ENCODE results near the gene CFAP69.

Gene CFAP69, protein sequence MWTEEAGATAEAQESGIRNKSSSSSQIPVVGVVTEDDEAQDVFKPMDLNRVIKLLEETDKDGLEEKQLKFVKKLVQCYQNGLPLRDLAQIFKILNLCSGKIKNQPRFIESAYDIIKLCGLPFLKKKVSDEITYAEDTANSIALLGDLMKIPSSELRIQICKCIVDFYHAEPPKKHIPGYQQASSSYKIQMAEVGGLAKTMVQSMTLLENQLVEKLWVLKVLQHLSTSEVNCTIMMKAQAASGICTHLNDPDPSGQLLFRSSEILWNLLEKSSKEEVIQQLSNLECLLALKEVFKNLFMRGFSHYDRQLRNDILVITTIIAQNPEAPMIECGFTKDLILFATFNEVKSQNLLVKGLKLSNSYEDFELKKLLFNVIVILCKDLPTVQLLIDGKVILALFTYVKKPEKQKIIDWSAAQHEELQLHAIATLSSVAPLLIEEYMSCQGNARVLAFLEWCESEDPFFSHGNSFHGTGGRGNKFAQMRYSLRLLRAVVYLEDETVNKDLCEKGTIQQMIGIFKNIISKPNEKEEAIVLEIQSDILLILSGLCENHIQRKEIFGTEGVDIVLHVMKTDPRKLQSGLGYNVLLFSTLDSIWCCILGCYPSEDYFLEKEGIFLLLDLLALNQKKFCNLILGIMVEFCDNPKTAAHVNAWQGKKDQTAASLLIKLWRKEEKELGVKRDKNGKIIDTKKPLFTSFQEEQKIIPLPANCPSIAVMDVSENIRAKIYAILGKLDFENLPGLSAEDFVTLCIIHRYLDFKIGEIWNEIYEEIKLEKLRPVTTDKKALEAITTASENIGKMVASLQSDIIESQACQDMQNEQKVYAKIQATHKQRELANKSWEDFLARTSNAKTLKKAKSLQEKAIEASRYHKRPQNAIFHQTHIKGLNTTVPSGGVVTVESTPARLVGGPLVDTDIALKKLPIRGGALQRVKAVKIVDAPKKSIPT

DNA sequence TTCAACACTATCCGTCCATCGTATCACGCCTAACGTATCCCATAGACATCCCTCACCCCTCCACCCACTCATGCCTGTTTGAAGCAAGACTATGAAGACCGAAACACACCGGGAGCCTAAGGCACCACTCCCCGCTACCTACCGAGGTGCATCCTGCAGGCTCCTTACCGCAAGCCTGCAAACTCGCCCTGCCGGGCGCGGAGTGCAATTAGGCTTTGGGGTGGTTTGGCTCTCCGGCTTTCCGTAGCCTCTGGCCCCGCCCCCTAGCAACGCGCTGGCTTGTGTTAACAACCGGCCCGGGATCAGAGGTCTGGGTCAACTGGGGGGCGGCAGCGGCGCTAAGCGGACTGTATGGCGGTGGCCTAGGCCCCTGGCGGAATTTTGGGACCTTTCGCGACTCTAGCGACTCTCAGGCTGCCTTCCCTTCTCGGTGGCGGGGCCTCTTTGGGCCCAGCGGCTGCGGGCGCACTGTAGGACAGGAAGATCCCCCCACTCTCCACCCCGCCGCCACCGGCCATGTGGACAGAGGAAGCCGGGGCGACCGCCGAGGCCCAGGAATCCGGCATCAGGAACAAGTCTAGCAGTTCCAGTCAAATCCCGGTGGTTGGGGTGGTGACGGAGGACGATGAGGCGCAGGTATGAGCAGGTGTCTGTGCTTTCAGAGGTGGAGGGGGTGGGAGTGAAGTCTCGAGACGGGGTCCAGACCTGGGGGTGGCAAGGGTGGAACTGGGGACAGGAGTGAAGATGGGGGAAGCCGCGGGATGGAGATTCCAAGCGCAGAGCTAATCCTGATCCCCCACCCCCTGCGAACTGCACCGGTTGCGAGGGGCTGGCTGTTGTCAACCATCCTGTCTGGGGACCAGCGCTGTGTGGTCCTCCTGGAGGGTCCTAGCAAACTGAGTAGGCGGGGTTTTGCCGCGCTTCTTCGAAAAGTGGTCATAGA is at the start of gene CFAP69:
TSS of gene CFAP69 (plus strand) at position 266 of the 943 bp plus-strand sequence. CDS start at position 517, 251 bp downstream.
- H3K27ac ChIP-seq, result peak within 1 kb of the TSS; percentile 89
- TF ChIP-seq, protein P1, sequence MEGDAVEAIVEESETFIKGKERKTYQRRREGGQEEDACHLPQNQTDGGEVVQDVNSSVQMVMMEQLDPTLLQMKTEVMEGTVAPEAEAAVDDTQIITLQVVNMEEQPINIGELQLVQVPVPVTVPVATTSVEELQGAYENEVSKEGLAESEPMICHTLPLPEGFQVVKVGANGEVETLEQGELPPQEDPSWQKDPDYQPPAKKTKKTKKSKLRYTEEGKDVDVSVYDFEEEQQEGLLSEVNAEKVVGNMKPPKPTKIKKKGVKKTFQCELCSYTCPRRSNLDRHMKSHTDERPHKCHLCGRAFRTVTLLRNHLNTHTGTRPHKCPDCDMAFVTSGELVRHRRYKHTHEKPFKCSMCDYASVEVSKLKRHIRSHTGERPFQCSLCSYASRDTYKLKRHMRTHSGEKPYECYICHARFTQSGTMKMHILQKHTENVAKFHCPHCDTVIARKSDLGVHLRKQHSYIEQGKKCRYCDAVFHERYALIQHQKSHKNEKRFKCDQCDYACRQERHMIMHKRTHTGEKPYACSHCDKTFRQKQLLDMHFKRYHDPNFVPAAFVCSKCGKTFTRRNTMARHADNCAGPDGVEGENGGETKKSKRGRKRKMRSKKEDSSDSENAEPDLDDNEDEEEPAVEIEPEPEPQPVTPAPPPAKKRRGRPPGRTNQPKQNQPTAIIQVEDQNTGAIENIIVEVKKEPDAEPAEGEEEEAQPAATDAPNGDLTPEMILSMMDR (IDR thresholded peaks at IDR 0.05), result peak; percentile 35
- no peak for TF ChIP-seq ZFX (IDR thresholded peaks at IDR 0.05; ENCODE audit: borderline replicate concordance)

- no peak for TF ChIP-seq ZFX (IDR thresholded peaks at IDR 0.05; ENCODE audit: borderline replicate concordance)
- TF ChIP-seq, protein P1 (IDR thresholded peaks at IDR 0.05), result no peak
- no peak overlapping the region for H3K27ac ChIP-seq
These were observed 43.3 kb upstream of the CFAP69 start for GRCh38 chr7:90201500-90202195.

- no peak for TF ChIP-seq ZFX (IDR thresholded peaks at IDR 0.05; ENCODE audit: borderline replicate concordance)
- TF ChIP-seq, protein P1 (IDR thresholded peaks at IDR 0.05), result no peak
- no peak overlapping the region for H3K27ac ChIP-seq
These were observed 37.0 kb upstream of the CFAP69 start for GRCh38 chr7:90207956-90208355.

DNA sequence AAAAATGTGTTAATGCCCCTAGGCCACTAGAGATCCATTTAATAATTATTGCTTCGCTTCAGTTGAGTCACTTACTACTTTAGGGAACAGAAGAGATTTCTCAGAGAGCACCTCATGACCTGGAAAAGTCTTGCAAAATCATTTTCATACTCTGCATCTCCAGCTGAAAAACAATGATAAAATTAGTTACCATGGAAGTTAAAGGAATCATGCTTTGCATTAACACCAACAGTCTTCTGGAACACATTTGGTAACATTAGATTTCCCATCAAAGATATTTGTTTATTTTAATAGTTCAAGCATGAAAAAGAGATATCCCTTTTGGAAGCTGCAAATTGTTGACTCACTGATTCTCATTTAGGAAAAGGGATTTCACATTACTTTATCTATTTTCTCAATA is 35.2 kb upstream of the CFAP69 start:
- H3K27ac ChIP-seq, result peak overlapping the region; percentile 87

DNA sequence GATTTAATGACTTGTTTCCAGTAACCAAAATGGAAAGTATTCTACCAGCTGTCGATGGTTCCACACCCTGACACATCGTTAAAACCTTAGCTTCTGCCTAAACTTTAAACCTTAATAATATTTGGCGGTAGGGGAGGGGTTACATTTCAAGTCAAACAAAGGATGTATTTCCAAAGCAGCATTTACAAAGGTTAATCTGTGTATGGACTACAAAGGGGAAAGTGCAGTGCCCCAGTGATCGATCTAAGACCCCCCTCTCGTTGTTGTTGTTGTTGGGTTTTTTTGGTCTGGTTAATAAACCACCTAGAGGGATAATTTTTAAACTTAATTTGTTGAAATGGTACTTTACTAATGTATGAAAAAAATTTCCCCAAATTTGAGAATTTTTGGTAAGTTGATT is 34.5 kb upstream of the CFAP69 start:
- peak overlapping the region; percentile 87 for H3K27ac ChIP-seq

More for the DNA sequence above, 35.2 kb upstream of the CFAP69 start:
- TF ChIP-seq, protein P1 (IDR thresholded peaks at IDR 0.05), result no peak
- TF ChIP-seq ZFX (IDR thresholded peaks at IDR 0.05; ENCODE audit: borderline replicate concordance), result no peak

More for the DNA sequence above, 34.5 kb upstream of the CFAP69 start:
- TF ChIP-seq, protein P1 (IDR thresholded peaks at IDR 0.05), result no peak
- TF ChIP-seq ZFX (IDR thresholded peaks at IDR 0.05; ENCODE audit: borderline replicate concordance), result no peak
